PC-3 (cell line): ENCODE results near the gene PDE11A. TPM values are rescaled to one million over a fixed set of nuclear protein-coding genes. Genes with fewer than 3 reads are reported as not detected.
A peak's percentile ranks its signal among the peaks of the same experiment; 100 is the strongest.

ENCODE experiments used
- ATAC-seq: fragments of 200-7000 bp; cut with Tn5 transposase; 2 replicates; pipeline ENCODE4 v1.9.1; 2020; ENCODE audit warnings: mild to moderate bottlenecking, moderate library complexity
- BruUV-seq: library from RNA; stranded (reverse); fragments of 400-500 nt; replicated peaks from 2 replicates; lab custom pipeline; 2021; lab: Mats Ljungman, UMichigan
- CTCF ChIA-PET: fragments of 300-600 bp; sonication (Branson Sonifier 250); formaldehyde crosslinking; loops from one replicate; lab custom pipeline; 2022; ENCODE audit warnings: antibody characterized with exemption; lab: Charles Lee
- POLR2A ChIA-PET: fragments of 300-600 bp; sonication (Branson Sonifier 250); formaldehyde crosslinking; loops from one replicate; lab custom pipeline; 2022; ENCODE audit warnings: antibody characterized with exemption; ENCODE audit not compliant: unreplicated experiment; lab: Charles Lee
- DNase-seq: peaks from one replicate; pipeline ENCODE4 v3.0.0-alpha.2; 2015
- H2AFZ ChIP-seq: fragments of 300-600 bp; sonication (generic); 2 replicates; pipeline ENCODE4 v1.6.0; 2016; ENCODE audit warnings: antibody characterized with exemption, low read length
- H3F3A ChIP-seq: fragments of 300-600 bp; sonication (generic); one replicate; pipeline ENCODE4 v1.6.0; 2017; ENCODE audit warnings: antibody characterized with exemption, low read length, control low read depth, mild to moderate bottlenecking; ENCODE audit not compliant: unreplicated experiment
- H3K27ac ChIP-seq: fragments of 300-600 bp; sonication (generic); 2 replicates; pipeline ENCODE4 v1.5.1; 2016; ENCODE audit warnings: mild to moderate bottlenecking, low read length
- H3K27me3 ChIP-seq: fragments of 300-600 bp; sonication (generic); 2 replicates; pipeline ENCODE4 v1.6.1; 2016; ENCODE audit warnings: low read length, mixed read lengths
- H3K36me3 ChIP-seq: fragments of 300-600 bp; sonication (generic); 2 replicates; pipeline ENCODE4 v1.6.1; 2016; ENCODE audit warnings: low read depth, mixed run types, low read length, mixed read lengths
- H3K4me1 ChIP-seq: fragments of 300-600 bp; sonication (generic); 2 replicates; pipeline ENCODE4 v1.5.1; 2016; ENCODE audit warnings: low read length; ENCODE audit not compliant: insufficient read depth
- H3K4me2 ChIP-seq: fragments of 300-600 bp; sonication (generic); 2 replicates; pipeline ENCODE4 v1.6.0; 2016; ENCODE audit warnings: low read length
- H3K4me3 ChIP-seq: fragments of 300-600 bp; sonication (generic); 2 replicates; pipeline ENCODE4 v1.5.1; 2016; ENCODE audit warnings: mild to moderate bottlenecking, low read length, mixed read lengths
- H3K79me2 ChIP-seq: fragments of 300-600 bp; sonication (generic); 2 replicates; pipeline ENCODE4 v1.6.1; 2017; ENCODE audit warnings: low read length, mixed read lengths
- H3K9ac ChIP-seq: fragments of 300-600 bp; sonication (generic); 2 replicates; pipeline ENCODE4 v1.6.0; 2016; ENCODE audit warnings: mild to moderate bottlenecking, low read length
- H3K9me2 ChIP-seq: fragments of 300-600 bp; sonication (generic); replicated peaks from 2 replicates; pipeline ENCODE4 v1.6.1; 2016; ENCODE audit warnings: mixed run types, low read length, mixed read lengths
- H3K9me3 ChIP-seq: fragments of 300-600 bp; sonication (generic); 2 replicates; pipeline ENCODE4 v1.6.1; 2016; ENCODE audit warnings: low read length, mixed read lengths
- H4K20me1 ChIP-seq: fragments of 300-600 bp; sonication (generic); 2 replicates; pipeline ENCODE4 v1.6.1; 2016; ENCODE audit warnings: low read length, mixed read lengths
- EZH2 ChIP-seq: fragments of 300-600 bp; sonication (generic); IDR thresholded peaks from one replicate; pipeline ENCODE4 v1.6.1; 2017; ENCODE audit warnings: antibody characterized with exemption, mild to moderate bottlenecking, low read length; ENCODE audit not compliant: unreplicated experiment
- EZH2phosphoT487 ChIP-seq: fragments of 300-600 bp; sonication (generic); IDR thresholded peaks from 2 replicates; pipeline ENCODE4 v1.6.1; 2018; ENCODE audit warnings: mild to moderate bottlenecking, antibody characterized with exemption, low read length, borderline replicate concordance
- intact Hi-C: fragments of 100-400 bp; cut with micrococcal nuclease; formaldehyde crosslinking; loops from 2 replicates; pipeline ENCODE4 v1.9.0; 2023
- total RNA-seq: library from RNA; depleted of rRNA; stranded (reverse); fragments of >200 nt; gene quantifications from 2 replicates; pipeline ENCODE4 v1.2.3, GENCODE V29; 2014
- TF ChIP-seq, protein P1 (sequence below): fragments of 300-600 bp; sonication (generic); conservative IDR thresholded peaks from 2 replicates; pipeline ENCODE4 v1.5.1; 2017; ENCODE audit warnings: antibody characterized with exemption, low read depth, mild to moderate bottlenecking, low read length

Gene PDE11A
- total RNA-seq, 1 experiment from 2014 or later: 0.15 TPM

DNA sequence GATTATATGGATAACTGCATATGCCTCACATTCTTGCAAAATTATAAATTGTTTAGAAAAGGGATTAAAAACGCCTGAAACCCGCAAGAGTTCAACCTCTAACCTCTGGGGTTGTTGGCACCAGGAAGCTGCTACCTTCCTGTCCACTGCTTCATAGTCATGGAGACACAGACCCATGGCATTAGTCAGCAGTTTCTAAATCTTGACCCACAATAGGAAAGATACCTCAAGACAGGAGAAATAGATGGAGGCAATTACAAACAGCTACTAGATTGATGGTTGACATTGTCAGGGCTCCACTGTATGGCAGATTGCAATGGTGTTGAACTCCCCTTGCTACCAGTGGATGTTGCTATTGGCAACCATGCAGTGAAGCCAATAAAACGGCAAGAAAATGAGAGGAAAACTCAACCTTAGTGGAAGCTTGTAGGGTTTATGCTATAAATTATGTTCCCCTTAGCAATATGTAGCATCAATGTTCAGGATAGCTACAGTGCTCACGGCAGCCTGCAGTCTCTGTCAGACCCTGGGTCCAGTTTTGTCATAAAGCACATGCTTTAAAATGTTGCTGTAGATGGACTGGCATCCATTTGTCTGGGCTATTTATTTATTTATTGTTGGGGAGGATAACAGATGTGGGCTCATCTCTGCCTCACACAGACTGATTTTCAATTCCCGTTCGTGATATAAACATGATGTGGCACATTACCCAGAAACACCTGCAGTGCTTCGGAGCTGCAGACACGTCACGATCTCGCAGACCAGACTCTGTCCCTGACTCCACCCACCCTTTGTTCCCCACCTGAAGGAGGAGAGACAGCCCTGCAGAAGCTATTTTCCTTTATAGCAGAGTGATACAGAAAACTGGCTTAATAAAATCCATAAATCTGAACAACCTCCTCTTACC is 446.6 kb downstream of the PDE11A start:
- H3K4me2 ChIP-seq: no peak overlapping the region
- H3K9ac ChIP-seq: no peak overlapping the region
- no peaks in the 10 kb centered on the region for H3K9me3 ChIP-seq
- no peaks in the 10 kb centered on the region for H3F3A ChIP-seq
- ChIA-PET CTCF (no interaction called here), POLR2A (no interaction called here)
- H3K4me1 ChIP-seq: no peaks in the 10 kb centered on the region
- TF ChIP-seq, protein P1, sequence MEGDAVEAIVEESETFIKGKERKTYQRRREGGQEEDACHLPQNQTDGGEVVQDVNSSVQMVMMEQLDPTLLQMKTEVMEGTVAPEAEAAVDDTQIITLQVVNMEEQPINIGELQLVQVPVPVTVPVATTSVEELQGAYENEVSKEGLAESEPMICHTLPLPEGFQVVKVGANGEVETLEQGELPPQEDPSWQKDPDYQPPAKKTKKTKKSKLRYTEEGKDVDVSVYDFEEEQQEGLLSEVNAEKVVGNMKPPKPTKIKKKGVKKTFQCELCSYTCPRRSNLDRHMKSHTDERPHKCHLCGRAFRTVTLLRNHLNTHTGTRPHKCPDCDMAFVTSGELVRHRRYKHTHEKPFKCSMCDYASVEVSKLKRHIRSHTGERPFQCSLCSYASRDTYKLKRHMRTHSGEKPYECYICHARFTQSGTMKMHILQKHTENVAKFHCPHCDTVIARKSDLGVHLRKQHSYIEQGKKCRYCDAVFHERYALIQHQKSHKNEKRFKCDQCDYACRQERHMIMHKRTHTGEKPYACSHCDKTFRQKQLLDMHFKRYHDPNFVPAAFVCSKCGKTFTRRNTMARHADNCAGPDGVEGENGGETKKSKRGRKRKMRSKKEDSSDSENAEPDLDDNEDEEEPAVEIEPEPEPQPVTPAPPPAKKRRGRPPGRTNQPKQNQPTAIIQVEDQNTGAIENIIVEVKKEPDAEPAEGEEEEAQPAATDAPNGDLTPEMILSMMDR: no peak
- TF ChIP-seq EZH2: no peak
- TF ChIP-seq EZH2phosphoT487: no peak
- no peak; the same call in 1 of the 2 replicates for ATAC-seq
- H3K4me3 ChIP-seq: no peak overlapping the region
- no peaks in the 10 kb centered on the region for H3K36me3 ChIP-seq
- no peak overlapping the region for H2AFZ ChIP-seq
- intact Hi-C loops: no loop called here
- no peaks in the 10 kb centered on the region for H3K9me2 ChIP-seq
- DNase-seq: no peak
- H3K27me3 ChIP-seq: peaks cover 23% of the 10 kb centered on the region
- H3K27ac ChIP-seq: no peak overlapping the region
- no peaks in the 10 kb centered on the region for H4K20me1 ChIP-seq
- H3K79me2 ChIP-seq: no peaks in the 10 kb centered on the region
- BruUV-seq: no TSS peak

DNA sequence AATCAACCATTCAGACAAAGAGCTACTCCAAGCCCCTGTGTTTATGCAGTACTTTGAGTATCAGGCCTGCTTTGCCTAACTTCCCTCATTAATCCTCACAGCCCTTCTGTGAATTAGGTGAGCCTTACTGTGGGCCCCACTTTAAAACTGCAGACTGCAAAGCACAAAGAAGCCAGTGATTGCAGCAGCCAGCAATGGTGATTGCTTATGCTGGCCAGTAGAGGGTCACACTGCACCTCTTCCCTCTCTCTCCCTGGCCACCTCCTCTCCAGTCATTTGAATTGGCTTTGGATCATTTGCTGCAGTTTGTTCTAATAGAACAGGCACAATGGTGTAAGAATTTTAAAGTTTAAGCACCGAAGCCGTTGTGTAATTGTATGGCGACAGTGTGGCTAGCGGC is 450.1 kb downstream of the PDE11A start:
- Histone ChIP-seq H3K4me2 (peak overlapping the region; percentile 47), H4K20me1 (no peaks in the 10 kb centered on the region), H3K9me3 (no peaks in the 10 kb centered on the region), H3K27ac (no peak overlapping the region), H3F3A (no peaks in the 10 kb centered on the region), H3K9ac (no peak overlapping the region), H3K27me3 (no peaks in the 10 kb centered on the region), H2AFZ (peak overlapping the region; percentile 10; the same call in 1 of the 2 replicates), H3K79me2 (no peaks in the 10 kb centered on the region), H3K4me1 (0 out of 2 replicates have a peak, but pooled peaks cover 5% of the 10 kb centered on the region), H3K36me3 (no peaks in the 10 kb centered on the region), H3K4me3 (0 out of 2 replicates have a peak overlapping the region, but pooled peaks have one; percentile 9), H3K9me2 (no peaks in the 10 kb centered on the region)
- ATAC-seq (peak; percentile 23; the same call in 1 of the 2 replicates), DNase-seq (peak; percentile 39)
- POLR2A ChIA-PET: no interaction called here
- TF ChIP-seq, protein P1: peak; percentile 55
- no peak for TF ChIP-seq EZH2
- CTCF ChIA-PET: no interaction called here
- intact Hi-C loops: loop anchor here (5.0 kb wide), 1 partner anchor 135 kb away; no protein-coding TSS in a partner anchor
- BruUV-seq: no TSS peak

DNA sequence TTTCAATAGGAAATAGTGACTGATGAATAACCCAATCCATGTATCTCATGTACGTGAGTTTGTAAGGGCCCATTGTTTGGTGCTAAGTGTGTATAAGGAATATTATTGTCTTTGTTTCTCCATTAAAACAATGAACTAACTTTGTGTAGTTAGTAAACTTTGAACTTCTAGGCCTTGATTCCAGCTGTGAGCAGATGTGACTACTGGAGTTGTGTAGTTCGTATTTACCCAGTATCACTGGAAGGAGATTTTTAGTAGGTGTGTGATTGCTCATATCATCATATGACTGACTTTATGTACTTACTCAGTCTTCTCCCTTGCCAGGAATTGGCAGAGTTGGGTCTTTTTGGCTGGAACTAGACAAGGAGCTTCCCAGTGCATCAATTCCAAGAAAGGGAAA is 452.6 kb downstream of the PDE11A start:
- H2AFZ ChIP-seq: no peak overlapping the region
- ATAC-seq (no peak), DNase-seq (no peak)
- no peak overlapping the region for H3K4me3 ChIP-seq
- no peaks in the 10 kb centered on the region for H3K27me3 ChIP-seq
- 0 out of 2 replicates have a peak, but pooled peaks cover 5% of the 10 kb centered on the region for H3K4me1 ChIP-seq
- H3K36me3 ChIP-seq: no peaks in the 10 kb centered on the region
- BruUV-seq: no TSS peak
- intact Hi-C loops: loop anchor here (5.0 kb wide), 1 partner anchor 137 kb away; no protein-coding TSS in a partner anchor
- no peak overlapping the region for H3K4me2 ChIP-seq
- no peaks in the 10 kb centered on the region for H3K79me2 ChIP-seq
- CTCF ChIA-PET: no interaction called here
- H3F3A ChIP-seq: no peaks in the 10 kb centered on the region
- no peak overlapping the region for H3K27ac ChIP-seq
- TF ChIP-seq EZH2 (no peak), EZH2phosphoT487 (no peak)
- TF ChIP-seq, protein P1: no peak
- H3K9ac ChIP-seq: no peak overlapping the region
- no peaks in the 10 kb centered on the region for H4K20me1 ChIP-seq
- H3K9me2 ChIP-seq: no peaks in the 10 kb centered on the region
- POLR2A ChIA-PET: no interaction called here
- H3K9me3 ChIP-seq: no peaks in the 10 kb centered on the region
